Activated gamma-delta T cell treated with Interleukin-2 at 50 U/mL for 16 hours (primary cell): Measurements from ENCODE around the gene KDELR3.

Experiments used
- DNase-seq: peaks from one replicate; pipeline ENCODE4 v3.0.0-alpha.2; 2020

Gene KDELR3

GRCh38 chr22:38523479-38523878 is 55.6 kb downstream of the KDELR3 start:
- no peak for DNase-seq

- DNase-seq = no peak
Observed at GRCh38 chr22:38524429-38524828, 56.5 kb downstream of the KDELR3 start.

- DNase-seq = no peak
Observed at GRCh38 chr22:38531251-38531938, 63.5 kb downstream of the KDELR3 start.
